Stimulated activated CD4-positive, alpha-beta T cell treated with anti-CD3 and anti-CD28 coated beads, Interleukin-12 subunit alpha, Interleukin-12 subunit beta, amount 100 ng/mL, for 48 hours (primary cell): Measurements from ENCODE around the gene APOBEC3B.
"Not testable (repeated sequence)": the region's sequence is repeated elsewhere in the genome, so short reads cannot be mapped to it uniquely, and the experiment has no call there.

Experiments used
- DNase-seq, 3 donors: peaks; one replicate each; pipeline ENCODE4 v3.0.0-alpha.2; 2020; ENCODE audit warnings: low read depth in 2 of 3, low spot score in 1 of 3

Gene APOBEC3B

GRCh38 chr22:39026509-39027150, 44.5 kb downstream of the APOBEC3B start:
- DNase-seq = no peak

GRCh38 chr22:39027717-39028116, 45.6 kb downstream of the APOBEC3B start:
- DNase-seq = no peak

- no peak for DNase-seq
Measured at GRCh38 chr22:39028281-39028680, 46.1 kb downstream of the APOBEC3B start.

- DNase-seq = no peak
Measured at GRCh38 chr22:39029227-39029626, 47.1 kb downstream of the APOBEC3B start.

GRCh38 chr22:39030705-39031104, 48.6 kb downstream of the APOBEC3B start:
- no peak for DNase-seq

- DNase-seq = not testable (repeated sequence)
Measured at GRCh38 chr22:39031434-39032295, 49.5 kb downstream of the APOBEC3B start.

GRCh38 chr22:39037071-39037470, 54.9 kb downstream of the APOBEC3B start:
- DNase-seq = not testable (repeated sequence)

GRCh38 chr22:39039306-39040126, 57.4 kb downstream of the APOBEC3B start:
- DNase-seq = no peak

- DNase-seq = not testable (repeated sequence)
Measured at GRCh38 chr22:39040155-39040537, 58.0 kb downstream of the APOBEC3B start.

- DNase-seq = peak in 2 of 3 donors; percentile 41 to 47
Measured at GRCh38 chr22:39040538-39041296, 58.6 kb downstream of the APOBEC3B start, which contains the start of gene APOBEC3F. APOBEC3F (plus strand) TSS chr22:39040864; CDS start chr22:39040961, 97 bp downstream.

- no peak for DNase-seq
Measured at GRCh38 chr22:39041908-39042307, 59.8 kb downstream of the APOBEC3B start.
